GM21515 (cell line): Measurements from ENCODE around the gene LRP1-AS.
"Not testable (repeated sequence)": the region's sequence is repeated elsewhere in the genome, so short reads cannot be mapped to it uniquely, and the experiment has no call there.

Experiments
- ATAC-seq: cut with Tn5 transposase; IDR thresholded peaks from one replicate; pipeline ENCODE4 v1.9.1; 2021; ENCODE audit not compliant: unreplicated experiment

LRP1-AS gene

DNA sequence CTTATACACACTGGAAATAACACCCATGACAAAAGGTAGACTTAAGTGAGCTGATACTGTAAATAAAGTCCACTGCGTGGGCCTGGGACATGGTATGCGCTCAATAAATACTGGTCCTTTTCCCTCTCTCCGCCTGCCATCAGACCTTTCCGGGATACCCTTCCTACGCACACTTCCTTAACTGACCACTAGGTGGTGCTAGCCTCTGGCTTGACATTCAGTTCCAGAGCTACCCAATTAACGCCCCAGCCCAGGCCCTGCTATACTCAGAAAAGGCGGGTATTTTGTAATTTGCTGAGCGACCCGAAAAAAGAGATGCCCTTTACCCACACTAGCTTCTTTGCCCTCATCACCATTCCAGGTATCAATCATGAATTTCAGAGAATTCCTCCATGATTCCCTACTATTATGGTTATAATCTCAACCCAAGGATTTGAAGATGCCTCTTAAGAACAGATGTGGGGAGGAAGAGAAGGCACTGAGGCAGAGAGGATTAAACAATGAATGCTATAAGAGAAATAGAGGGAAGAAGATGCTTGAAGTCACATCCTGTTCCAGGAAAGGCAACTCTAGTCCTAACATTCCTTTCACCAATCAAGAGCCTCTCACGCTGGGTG lies 23.1 kb downstream of the LRP1-AS start:
- ATAC-seq: no peak

DNA sequence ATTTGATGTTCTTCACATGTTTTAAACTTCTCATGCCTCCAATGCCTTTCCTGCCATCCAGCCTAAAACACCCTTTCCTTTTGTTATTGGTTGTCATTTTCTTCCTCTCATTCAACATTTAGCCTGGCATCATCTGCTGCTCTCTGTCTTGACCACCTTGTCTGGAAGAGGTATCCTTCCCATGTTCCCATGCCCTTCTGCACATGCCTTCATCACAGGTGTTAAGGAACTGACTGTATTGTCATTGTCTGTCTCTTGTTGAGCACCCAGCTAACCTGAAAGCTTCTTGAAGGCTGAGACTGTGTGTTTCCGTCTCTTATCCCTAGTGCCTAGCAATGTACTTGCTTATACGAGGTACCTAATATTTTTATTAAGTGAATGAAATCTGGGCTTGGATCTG lies 23.6 kb downstream of the LRP1-AS start:
- ATAC-seq: no peak

DNA sequence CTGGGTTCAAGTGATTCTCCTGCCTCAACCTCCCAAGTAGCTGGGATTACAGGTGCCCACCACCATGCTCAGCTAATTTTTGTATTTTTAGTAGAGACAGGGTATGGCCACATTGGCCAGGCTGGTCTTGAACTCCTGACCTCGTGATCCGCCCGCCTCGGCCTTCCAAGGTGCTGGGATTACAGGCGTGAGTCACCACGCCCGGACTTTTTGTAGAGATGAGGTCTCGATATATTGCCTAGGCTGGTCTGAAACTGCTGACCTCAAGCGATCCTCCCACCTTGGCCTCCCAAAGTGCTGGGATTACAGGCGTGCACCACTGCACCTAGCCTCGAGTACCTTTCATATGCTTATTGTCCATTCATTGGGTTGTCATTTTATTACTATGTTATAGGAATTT lies 26.7 kb downstream of the LRP1-AS start:
- ATAC-seq: not testable (repeated sequence)

DNA sequence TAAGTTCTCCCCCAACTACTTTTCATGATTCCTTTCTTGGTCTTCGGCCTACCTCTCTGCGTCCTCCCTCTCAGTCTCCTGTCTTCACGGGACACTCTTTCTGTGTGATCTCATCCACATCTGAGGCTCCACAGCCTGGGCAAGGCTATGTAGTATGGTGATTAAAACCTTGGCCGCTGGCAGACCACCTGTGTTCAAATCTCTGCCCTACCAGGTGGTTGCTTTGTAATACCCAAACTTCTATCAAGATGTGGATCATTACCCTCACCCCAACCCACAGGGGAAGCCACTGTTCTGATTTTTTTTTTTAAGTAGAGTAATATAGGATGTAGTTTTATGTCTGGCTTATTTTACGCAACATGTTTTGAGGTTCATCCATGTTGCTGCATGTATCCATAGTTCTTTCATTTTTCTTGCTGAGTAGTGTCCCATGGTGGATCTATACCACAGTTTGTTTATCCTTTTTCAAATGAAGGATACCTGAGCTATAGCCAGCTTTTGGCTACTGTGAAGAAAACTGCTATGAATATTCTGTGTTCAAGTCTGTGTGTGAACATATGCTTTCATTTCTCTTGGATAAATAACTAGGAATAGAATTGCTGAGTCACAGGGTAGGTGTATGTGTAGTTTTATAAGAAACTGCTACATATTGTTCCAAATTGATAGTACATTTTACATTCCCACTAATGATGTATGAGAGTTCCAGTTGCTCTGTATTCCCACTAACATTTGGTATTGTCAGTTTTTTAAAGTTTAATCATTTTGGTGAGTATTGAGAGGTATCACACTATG lies 27.9 kb downstream of the LRP1-AS start:
- ATAC-seq: no peak

DNA sequence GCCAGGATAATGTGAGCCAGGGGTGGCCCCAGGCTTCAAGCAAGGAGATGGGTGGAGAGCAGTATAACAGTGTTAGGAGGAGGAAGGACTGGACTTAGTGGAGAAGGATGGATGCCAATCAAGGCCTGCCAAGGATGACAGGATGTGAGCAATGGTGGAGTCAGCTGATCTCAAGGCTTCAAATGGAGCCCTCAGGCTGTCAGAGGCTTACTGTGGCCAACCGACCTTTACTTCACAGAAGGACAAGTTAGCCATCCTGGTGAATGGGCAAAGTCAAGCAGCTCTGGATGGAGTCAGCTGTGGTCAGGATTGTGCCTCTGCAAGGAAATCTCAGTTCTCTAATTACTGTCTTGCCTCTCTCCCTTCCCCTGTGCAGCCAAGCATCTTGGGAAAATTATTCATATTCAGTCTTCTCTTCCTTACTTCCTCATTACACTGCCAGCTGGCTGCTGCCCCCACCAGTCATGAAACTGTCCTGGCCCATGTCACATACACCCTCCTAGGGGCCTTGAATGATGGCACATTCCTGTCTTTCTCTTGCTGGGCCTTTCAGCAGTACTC lies 28.6 kb downstream of the LRP1-AS start:
- ATAC-seq: no peak

DNA sequence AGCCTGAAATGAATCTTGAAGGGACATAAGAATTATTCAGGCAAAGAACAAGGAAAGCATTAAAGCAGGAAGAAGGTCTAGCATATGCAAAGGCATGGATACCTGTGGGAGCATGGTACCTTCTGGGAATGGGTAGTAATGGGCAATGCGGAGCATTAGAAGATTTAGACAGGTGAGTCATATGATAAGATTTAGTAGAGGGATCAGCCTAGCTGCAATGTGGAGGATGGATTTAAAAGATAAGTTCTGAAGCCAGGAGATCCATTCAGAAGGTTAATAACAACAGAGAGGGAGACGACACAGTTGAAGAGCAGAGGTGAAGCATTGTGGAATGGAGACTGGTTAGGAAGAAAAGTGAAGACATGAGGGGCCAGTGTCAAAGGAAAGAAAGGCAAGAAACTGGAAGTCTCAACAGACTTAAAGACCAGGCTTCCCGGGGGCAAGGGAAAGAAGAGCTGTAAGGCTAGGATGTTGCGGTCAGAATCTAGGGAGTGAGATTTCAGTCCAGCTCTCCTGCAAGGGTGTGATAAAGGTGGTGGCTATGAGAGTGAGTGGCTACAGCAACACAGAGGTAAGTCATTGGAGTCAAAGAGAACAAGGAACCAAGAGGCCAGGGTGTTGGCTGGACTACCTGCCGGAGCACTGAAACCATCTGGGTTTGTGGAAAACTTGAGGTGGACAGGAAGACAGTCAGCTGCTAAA lies 30.7 kb downstream of the LRP1-AS start:
- no peak for ATAC-seq

DNA sequence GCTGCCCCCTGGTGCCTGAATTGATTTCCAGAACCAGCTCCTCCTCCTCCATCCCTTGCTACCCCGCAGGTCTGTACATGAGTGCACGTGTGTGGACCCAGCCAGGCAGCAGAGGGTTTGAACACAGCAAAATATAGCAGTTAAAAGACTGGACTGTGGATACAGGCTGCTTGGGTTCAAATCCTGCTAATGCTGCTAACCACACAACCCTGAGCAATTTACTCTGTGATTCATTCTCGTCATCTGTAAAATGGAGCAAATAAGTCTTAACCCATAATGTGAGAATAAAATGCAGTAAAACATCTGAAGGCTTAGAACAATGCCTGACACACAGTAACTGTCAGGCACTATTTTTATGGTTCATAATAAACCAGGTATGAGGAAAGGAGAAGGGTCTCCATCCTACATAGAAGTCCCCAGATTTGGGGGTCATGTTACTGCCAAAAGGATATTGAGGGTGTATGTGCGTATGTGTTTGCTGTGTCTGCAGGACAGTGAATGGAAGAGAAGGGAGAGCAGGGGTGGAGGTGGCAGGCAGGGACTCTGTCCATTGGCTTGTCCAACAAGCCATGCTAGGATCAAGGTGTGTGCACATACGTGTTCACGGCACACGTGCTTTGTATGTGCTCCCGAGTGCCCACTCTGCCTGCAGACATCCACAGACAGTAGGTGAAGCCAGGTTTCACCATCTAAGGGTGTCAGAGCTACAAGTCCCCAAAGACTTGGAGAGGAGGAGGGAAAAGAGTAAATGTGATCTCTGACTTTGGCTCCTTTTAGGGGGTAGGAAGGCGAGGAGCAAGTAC lies 34.7 kb downstream of the LRP1-AS start:
- peak; percentile 49 for ATAC-seq

DNA sequence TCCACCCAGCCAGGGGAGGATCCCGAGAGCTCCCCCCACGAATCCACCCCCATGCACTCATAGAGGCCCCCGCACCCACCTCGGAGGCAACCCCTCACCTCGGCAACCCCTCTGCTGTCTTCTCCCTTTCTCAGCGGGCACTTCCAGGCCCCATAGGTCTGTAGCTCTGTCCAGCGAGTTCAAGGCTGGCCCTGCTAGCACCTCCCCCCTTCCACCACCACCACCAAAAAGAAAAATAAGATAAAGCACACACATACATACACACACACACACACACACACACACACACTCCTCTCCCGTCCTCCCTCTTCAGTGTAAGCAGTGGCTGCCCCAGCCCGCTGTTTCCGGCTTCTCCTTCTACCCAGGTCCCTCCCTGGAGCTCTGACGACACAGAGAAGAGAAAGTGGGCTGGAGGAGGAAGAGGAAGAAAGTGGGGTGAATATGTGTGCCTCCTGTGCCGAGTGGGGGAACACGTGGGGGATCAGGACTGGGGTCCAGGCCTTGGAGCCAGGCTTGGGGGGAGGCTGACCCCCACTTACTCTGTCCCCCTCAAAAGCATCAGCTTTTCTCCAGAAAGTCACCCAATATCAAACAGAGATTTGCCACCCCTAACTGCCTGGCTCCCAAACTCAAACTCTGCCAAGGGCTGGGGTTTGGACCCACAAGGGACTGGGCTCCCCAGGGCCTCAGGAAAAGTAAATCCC lies 36.2 kb downstream of the LRP1-AS start, which contains the start of gene STAT6:
Gene STAT6, minus strand, starts transcription at position 332 of the 704 bp plus-strand sequence. CDS start 3,084 bp downstream, outside the sequence.
- ATAC-seq: peak; percentile 51

DNA sequence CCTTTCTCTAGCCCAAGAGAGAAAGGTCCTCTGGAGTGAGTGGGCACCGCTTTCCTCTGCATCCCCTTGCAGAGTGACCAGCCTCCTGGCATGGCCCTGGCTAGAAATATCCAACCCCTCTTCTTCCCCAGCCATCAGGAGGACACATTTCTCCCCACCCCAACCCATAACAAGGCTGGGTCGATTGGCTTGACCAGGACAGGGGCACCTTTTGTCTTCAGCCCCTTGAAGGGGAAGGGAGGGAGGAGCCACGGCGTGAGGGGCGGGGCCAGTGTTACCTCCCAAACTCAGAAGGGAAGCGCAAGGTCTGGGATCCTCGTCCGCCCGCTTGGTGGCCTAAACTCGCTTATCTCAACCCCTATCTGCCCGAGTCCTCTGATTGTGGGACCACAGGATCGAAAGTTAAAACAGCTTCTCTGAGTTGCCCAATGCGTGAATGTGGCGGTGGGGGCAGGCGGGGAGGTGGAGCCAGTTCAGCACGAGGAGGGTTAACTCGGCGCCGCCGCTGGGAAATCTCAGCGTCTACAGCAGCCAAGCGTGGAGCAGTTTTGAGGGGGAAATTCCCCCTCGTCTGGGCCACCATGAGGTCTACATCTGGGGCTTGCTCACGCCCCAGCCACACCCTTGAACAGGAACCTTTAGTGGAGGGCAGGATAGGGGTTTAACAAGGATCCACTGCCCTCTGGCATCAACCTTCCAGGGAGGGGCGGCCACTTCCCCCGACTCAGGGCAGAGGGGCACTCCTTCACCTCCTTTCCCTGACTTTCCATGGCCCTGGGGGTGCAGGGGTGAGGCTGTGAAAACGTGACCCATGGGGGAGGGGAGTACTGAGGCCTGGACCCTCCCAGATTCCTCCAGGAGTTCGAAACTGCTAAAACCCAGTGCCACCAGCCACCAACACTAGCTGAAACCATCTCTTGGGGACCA lies 37.1 kb downstream of the LRP1-AS start:
- peak; percentile 42 for ATAC-seq

DNA sequence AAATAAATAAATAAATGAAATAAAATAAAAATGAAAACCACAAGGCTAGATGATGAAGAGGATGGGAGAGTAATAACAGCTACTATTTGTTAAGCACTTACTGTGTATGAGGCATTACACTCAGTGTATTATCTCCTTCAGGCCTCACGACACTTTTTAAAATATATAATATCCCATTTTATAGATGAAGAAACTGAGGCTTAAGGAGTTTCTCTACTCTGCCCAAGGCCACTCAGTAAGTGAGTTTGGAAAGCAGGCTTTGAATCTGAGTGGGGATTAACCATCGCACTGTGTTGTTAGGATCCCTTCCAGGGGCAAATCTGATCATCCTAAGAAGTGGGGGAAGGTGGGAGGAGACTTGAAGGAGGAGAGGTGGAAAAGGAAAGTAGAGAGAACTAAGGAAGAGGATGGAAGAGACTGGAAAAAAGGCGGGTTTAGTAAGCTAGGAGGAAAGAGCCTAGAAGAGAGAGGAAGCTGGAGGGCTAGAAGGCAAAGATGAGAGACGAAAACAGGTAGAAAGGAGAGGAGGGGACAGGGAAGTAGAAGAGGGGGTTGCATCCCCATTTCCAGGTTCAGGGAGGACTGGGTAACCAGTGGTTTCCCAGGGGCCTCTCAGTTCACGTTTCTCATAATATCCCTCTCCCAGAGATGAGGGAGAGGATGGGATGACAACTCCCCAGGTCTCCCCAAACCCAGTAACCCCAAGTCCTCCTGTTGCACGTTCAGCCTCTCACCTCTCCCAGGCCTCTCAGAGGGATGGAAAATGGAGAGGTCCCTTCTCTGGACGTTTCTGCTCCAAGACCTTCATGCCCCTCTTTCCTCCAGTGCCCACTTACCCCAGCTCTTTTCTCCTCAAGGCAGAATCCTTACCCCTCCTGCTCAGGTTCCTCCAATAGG lies 38.0 kb downstream of the LRP1-AS start:
- no peak for ATAC-seq

DNA sequence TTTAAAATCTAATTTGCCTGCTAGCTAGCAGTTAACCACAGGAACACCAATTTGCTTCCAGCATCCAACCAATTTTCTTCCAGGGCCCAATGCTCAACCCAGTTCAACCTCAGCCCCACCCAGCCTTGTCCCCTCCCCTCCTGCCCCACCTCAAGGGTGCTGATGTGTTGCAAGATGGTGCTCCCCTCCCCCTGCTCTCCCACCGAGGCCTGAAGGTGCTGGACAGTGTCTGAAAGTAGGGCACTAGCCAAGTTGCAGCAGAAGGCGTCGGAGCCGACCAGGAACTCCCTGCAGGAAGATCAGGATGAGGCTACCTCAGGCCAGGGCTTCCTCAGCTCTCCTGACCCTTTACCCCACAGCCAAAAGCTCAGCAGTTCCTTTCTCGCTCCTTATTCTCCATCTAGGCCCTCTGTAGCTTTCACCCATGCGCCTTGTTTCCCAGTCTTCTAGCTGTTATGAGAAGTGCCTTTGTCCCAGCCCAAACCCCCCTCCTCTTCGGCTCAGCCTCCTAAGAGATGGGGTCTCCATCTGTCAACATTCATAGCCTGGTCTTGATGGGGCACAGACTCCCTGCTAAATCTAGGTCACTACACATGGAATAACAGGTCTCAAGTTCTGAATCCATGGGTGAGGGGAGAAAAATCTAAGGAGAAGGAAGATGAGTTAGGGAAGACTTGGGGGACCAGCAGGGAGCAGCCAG lies 39.8 kb downstream of the LRP1-AS start:
- no peak for ATAC-seq

DNA sequence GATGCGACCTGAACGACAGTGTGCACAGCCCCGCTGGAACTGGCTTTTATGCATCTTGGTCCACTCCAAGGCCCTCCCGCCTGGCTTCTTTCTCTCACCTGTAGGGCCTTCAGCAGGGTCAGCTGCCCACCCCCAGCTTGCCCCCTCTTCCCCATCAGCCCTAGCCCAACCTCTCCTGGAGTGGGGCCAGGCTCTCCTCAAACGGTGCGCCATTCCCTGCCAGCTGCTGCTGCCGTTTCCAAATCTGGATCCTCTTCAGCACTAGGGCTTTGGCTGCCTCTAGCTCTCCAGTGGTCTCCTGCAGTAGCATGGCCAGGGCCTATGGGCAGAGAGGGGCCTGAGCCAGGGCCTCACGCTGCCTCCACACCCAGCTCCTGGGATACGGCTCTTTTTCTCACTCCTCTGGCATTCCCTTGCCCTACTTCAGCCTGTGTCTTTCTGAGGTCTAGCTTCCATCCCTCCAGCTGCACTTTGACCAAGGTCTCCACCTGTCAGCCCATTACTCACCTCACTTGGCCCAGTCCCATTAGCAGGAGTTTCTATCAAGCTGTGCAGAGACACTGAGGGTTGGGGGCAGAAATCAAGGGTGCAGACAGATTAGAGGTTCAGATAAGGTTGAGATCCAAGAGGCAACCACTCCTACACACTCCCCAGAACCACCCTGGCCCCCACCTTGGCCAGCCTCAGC lies 41.3 kb downstream of the LRP1-AS start:
- ATAC-seq: no peak

DNA sequence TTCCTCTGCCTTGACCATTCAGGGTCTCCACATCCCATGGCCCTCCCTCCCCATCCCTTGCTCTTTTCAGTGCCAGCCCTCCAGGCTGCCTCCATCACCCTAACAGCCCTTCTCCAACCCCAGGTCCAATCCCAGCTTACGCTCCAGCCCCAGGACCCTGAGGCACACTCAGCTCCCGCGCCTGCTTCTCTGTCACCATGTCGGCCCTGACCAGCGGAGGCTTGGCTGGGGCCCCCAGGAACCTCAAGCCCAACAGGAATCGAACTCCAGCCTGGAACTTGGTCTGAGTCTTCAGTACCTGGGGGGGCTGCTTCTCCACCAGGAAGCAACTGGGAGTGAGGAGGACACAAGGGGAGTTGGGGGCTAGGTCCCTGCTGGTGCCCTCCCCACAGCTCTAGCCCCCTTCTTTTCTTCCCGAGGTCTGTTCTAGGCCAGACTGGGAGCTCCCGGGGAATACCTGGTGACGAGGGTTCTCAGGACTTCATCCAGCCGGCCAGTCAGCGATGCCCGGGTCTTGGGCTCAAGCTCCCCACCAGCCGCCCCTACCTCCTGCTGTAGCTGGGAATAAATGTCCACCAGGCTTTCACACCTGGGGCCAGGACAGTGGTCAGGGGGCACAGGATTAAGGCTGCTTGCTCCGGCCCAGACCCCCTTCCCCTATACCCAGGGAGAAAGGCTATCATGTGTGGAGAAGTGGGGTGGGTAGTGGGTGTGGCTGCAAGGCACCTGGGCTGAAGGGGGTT lies 42.2 kb downstream of the LRP1-AS start:
- no peak for ATAC-seq

DNA sequence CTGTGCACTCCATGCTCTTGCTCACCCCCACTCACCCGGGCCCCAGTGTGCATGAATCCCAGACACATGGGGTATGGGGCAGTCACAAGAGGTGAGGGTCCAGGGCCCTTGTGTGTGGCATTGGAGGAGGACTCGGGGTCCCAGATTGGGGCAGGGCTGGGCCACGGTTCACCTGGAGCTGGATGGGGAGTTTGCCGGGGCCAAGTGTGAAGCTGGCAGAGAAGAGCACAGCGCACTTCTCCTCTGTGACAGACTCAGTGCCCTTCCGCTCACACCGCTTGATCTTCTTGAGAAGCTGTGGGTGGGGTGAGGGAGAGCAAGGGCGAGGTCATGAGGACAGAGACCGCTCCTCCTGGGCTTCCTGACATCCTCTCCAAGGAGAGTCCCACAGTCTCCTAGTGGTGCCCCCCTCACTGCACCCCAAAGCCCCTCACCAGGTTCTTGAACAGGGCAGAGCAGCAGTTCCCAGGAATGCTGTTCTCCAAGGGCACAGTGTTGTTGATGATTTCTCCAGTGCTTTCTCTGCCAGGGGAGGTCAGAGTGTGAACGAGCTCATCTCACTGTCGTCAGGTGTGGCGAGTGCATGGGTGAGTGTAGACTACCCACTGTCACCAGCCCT lies 43.0 kb downstream of the LRP1-AS start:
- no peak for ATAC-seq

DNA sequence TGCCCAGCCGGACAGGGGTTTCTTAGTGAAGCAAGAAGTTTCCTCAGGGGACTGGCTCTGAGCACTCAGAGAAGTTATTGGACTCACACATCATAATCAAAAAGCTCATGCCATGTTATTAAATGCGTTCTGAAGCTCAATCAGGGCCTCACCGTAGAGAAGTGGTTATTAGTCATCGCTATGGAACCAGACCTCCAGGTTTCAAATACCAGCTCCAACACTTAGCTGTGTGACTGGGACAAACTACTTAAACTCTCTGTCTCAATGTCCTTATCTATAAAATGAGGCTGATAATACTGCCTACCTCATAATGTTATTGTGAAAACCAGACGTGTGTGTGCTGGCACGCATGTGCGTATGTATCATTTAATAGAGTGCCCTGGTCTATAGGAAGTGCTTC lies 43.6 kb downstream of the LRP1-AS start:
- ATAC-seq: no peak
